HFF-Myc (cell line): ENCODE results near the gene APOBEC3G.

ENCODE experiments used
- DNase-seq: peaks from one replicate; pipeline ENCODE4 v3.0.0-alpha.2; 2011; ENCODE audit warnings: low read depth; ENCODE audit errors: extremely low read depth
- H3K4me3 ChIP-seq: replicated peaks from 2 replicates; pipeline ENCODE4 v1.5.1; 2011; ENCODE audit warnings: low read depth, mild to moderate bottlenecking, control low read depth, low read length
- CTCF ChIP-seq: IDR thresholded peaks from 2 replicates; pipeline ENCODE4 v1.5.1; 2012; ENCODE audit warnings: mild to moderate bottlenecking, low read depth, low read length, control low read depth; ENCODE audit errors: missing control alignments

Gene APOBEC3G

DNA sequence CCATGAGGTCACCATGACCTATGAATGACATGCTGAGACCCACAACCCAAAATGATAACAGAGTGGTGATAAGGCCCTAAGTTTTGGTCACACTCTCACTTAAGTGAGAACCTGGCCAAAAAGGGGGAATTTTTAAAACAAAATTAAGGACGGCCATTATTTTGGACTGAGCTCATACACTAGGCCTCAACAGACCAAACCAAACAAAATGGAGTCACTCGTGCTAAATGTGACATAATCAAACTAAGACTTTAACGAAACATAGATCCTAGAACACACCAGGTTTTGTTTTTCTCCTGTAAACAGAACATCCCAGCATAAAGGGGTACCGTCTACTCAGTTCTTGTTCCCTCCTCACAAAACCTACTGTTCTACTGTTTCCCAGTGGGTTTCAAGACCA is 31.4 kb downstream of the APOBEC3G start:
- TF ChIP-seq CTCF, result no peak
- H3K4me3 ChIP-seq, result no peak overlapping the region
- no peak for DNase-seq

DNA sequence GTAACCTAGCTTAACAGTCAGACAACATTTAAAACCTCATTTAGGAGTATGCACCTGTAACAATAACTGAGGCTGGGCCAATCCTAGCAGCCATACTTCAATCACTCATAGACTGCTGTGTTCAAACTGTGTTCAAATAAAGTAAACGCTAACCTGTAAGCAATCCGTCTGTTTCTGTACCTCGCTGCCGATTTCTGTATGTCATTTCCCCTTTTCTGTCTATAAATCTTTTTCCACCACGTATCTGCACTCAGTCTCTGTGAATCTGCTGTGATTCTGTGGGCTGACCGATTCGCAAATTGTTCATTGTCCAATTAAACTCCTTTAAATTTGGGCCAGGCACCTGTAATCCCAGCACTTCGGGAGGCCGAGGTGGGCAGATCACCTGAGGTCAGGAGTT is 32.3 kb downstream of the APOBEC3G start:
- no peak overlapping the region for H3K4me3 ChIP-seq
- no peak for DNase-seq
- TF ChIP-seq CTCF, result no peak

GRCh38 chr22:39110631-39111561 is 33.8 kb downstream of the APOBEC3G start:
- H3K4me3 ChIP-seq, result no peak overlapping the region
- no peak for TF ChIP-seq CTCF
- no peak for DNase-seq

GRCh38 chr22:39114112-39114511 is 37.0 kb downstream of the APOBEC3G start:
- no peak for TF ChIP-seq CTCF
- H3K4me3 ChIP-seq, result no peak overlapping the region

GRCh38 chr22:39115570-39115969 is 38.5 kb downstream of the APOBEC3G start:
- no peak for DNase-seq
- no peak for TF ChIP-seq CTCF
- no peak overlapping the region for H3K4me3 ChIP-seq

More at GRCh38 chr22:39114112-39114511, 37.0 kb downstream of the APOBEC3G start:
- DNase-seq, result no peak

DNA sequence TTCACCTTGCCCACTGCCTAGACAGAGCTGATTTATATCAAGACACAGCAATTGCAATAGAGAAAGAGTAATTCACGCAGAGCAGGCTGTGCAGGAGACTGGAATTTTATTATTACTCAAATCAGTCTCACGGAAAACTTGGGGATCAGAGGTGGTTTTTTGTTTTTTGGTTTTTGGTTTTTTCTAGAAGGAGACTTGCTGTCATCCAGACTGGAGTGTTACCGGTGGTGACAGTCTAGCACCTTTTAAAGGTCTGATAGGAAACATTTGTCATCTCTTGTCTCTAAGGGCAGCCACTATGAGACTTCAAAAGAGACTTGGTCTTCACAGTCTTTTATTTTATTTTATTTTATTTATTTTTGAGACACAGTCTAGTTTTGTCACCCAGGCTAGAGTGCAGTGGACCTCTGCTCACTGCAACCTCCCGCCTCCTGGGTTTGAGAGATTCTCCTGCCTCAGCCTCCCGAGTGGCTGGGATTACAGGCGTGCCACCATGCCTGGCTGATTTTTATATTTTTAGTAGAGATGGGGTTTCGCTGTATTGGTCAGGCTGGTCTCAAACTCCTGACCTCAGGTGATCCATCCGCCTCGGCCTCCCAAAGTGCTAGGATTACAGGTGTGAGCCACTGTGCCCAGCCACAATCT is 39.0 kb downstream of the APOBEC3G start:
- no peak for DNase-seq
- TF ChIP-seq CTCF, result no peak
- no peak overlapping the region for H3K4me3 ChIP-seq
